GM18868 (cell line): ENCODE data around the gene ICAM1.

Source experiments
- ATAC-seq: cut with Tn5 transposase; IDR thresholded peaks from one replicate; pipeline ENCODE4 v1.9.1; 2021; ENCODE audit warnings: mild to moderate bottlenecking, moderate library complexity; ENCODE audit not compliant: unreplicated experiment

Gene ICAM1

GRCh38 chr19:10320602-10321416 is 49.9 kb downstream of the ICAM1 start:
- no peak for ATAC-seq

GRCh38 chr19:10321417-10321797 is 50.5 kb downstream of the ICAM1 start:
- no peak for ATAC-seq

- no peak for ATAC-seq
These were observed 51.2 kb downstream of the ICAM1 start for GRCh38 chr19:10321874-10322835.

GRCh38 chr19:10325732-10326131 is 54.8 kb downstream of the ICAM1 start:
- no peak for ATAC-seq

- no peak for ATAC-seq
These were observed 56.9 kb downstream of the ICAM1 start for GRCh38 chr19:10327793-10328192.

- no peak for ATAC-seq
These were observed 57.9 kb downstream of the ICAM1 start for GRCh38 chr19:10328558-10329429.

GRCh38 chr19:10329555-10329954 is 58.6 kb downstream of the ICAM1 start:
- ATAC-seq = no peak

- no peak for ATAC-seq
These were observed 61.4 kb downstream of the ICAM1 start for GRCh38 chr19:10332158-10332964.

GRCh38 chr19:10332965-10333757 is 62.2 kb downstream of the ICAM1 start, which contains the start of gene RAVER1:
RAVER1 (minus strand) TSS chr19:10333529; CDS start chr19:10333507, 22 bp downstream.
- peak; percentile 87 for ATAC-seq

- no peak for ATAC-seq
These were observed 63.1 kb downstream of the ICAM1 start for GRCh38 chr19:10333758-10334587.

- ATAC-seq = no peak
These were observed 63.9 kb downstream of the ICAM1 start for GRCh38 chr19:10334588-10335351.

GRCh38 chr19:10335352-10335985 is 64.5 kb downstream of the ICAM1 start:
- no peak for ATAC-seq
